SH-SY5Y (cell line): Measurements from ENCODE around the gene UNC13B.

Experiments
- GATA2 ChIP-seq: IDR thresholded peaks from 2 replicates; pipeline ENCODE4 v1.6.1; 2011; ENCODE audit warnings: mild to moderate bottlenecking, low read depth, low read length
- GATA3 ChIP-seq: IDR thresholded peaks from 2 replicates; pipeline ENCODE4 v1.6.1; 2011; ENCODE audit warnings: low read depth, mild to moderate bottlenecking, low read length, moderate library complexity

The UNC13B gene

GRCh38 chr9:35395076-35395705 lies 233.4 kb downstream of the UNC13B start:
- no peak for TF ChIP-seq GATA2
- no peak for TF ChIP-seq GATA3

DNA sequence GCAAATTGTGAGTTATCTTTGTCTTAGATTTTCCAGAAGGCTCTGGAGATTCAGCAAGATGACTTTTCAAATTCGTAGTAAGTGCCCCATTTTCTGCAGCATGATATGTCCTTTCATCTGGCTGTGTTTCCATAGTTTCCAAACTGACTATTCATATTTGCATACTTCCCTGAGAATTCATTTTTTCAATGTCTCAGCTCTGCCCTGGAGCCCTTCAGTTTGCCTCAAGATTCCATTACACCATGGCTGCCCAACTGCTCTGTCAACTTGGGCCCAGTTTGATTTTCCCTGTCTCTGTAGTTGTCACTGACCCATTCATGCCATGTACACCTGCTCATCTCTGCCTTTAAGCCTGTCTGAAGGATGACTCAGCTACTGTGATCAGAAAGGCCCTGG lies 233.9 kb downstream of the UNC13B start:
- TF ChIP-seq GATA3 (no peak), GATA2 (no peak)

- TF ChIP-seq GATA3, result no peak
- no peak for TF ChIP-seq GATA2
These were observed 234.9 kb downstream of the UNC13B start for GRCh38 chr9:35396560-35397215.

DNA sequence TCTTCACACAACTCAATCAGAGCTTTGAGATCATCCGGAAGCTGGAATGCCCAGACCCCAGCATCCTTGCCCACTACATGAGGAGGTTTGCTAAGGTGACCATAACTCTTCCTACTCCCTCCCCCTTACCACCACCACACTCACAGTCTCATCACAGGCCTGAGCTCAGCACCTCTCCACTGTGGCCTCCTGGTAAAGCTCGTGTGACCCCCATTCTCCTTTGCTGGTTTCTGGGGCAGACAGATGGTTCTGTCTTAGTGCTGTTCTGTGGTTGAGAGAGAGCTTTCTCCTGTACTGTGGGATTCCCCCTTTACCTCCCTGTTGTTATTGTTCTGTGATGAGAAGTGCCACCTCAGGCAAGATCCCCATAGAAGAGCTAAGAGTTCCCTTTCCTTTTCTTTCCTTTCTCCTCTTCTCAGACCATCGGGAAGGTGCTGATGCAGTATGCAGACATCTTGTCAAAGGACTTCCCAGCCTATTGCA lies 235.4 kb downstream of the UNC13B start:
- TF ChIP-seq GATA2, result no peak
- no peak for TF ChIP-seq GATA3

- TF ChIP-seq GATA2, result no peak
- no peak for TF ChIP-seq GATA3
These were observed 236.1 kb downstream of the UNC13B start for GRCh38 chr9:35397923-35398322.

GRCh38 chr9:35398651-35399335 lies 237.0 kb downstream of the UNC13B start:
- TF ChIP-seq GATA2 (no peak), GATA3 (no peak)

GRCh38 chr9:35404865-35405264 lies 243.1 kb downstream of the UNC13B start:
- TF ChIP-seq GATA3, result no peak
- no peak for TF ChIP-seq GATA2

- TF ChIP-seq GATA3, result no peak
- TF ChIP-seq GATA2, result no peak
These were observed 244.6 kb downstream of the UNC13B start for GRCh38 chr9:35406183-35406959.

GRCh38 chr9:35407846-35408245 lies 246.0 kb downstream of the UNC13B start:
- TF ChIP-seq GATA2, result no peak
- TF ChIP-seq GATA3, result no peak

- no peak for TF ChIP-seq GATA3
- no peak for TF ChIP-seq GATA2
These were observed 253.1 kb downstream of the UNC13B start for GRCh38 chr9:35414889-35415288.

DNA sequence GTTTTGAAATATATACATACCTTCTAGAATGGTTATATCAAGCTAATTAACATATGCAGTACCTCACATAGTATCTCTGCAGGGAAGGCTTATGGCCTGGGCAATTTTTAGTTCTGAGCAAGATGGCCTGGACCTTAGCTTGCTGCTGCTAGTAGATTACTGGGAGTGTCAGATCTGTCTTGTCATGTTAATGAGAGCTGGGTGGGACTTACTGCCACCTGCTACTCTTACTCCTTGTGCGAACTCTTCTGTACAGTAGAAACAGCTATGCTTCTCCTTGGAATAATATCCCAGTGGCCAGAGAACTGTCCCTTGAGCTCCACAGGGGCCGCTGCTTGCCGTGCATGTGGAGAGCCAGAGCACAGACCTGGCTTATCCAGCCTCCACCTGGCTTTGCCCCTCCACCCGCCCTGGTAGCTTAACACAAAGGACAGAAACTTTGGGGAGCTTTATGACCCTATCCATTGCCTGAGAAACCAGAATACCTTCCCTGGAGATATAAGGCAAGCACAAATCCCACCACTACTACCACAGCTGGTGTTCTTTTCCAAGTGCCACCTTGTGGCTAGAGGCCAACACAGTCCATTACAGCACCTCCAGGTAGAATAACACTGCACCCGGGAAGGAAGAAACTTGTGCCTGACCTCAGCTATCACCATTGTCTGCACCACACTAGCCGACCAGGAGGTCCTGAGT lies 253.7 kb downstream of the UNC13B start:
- no peak for TF ChIP-seq GATA2
- TF ChIP-seq GATA3, result no peak

- TF ChIP-seq GATA3, result no peak
- TF ChIP-seq GATA2, result no peak
These were observed 254.3 kb downstream of the UNC13B start for GRCh38 chr9:35416098-35416427.

GRCh38 chr9:35422346-35422745 lies 260.5 kb downstream of the UNC13B start:
- TF ChIP-seq GATA2, result no peak
- no peak for TF ChIP-seq GATA3

- no peak for TF ChIP-seq GATA3
- TF ChIP-seq GATA2, result no peak
These were observed 260.9 kb downstream of the UNC13B start for GRCh38 chr9:35422753-35423152.

- TF ChIP-seq GATA2 (no peak), GATA3 (no peak)
These were observed 261.7 kb downstream of the UNC13B start for GRCh38 chr9:35423499-35423898.
